Activated gamma-delta T cell treated with Interleukin-2 at 50 U/mL for 16 hours (primary cell): ENCODE data around the gene GNLY.

ENCODE experiments used
- DNase-seq: peaks from one replicate; pipeline ENCODE4 v3.0.0-alpha.2; 2020

Gene GNLY

GRCh38 chr2:85748039-85748734 is 54.0 kb downstream of the GNLY start:
- no peak for DNase-seq
